IMR-90 (cell line): Measurements from ENCODE around the gene MT1X. TPM values are rescaled to one million over a fixed set of nuclear protein-coding genes. Genes with fewer than 3 reads are reported as not detected.

Experiments
- ATAC-seq: fragments of 200-7000 bp; cut with Tn5 transposase; 2 replicates; pipeline ENCODE4 v1.9.1; 2020; ENCODE audit warnings: low read depth, mild to moderate bottlenecking, moderate library complexity
- BruUV-seq: library from RNA; stranded (reverse); fragments of 400-500 nt; replicated peaks from 2 replicates; lab custom pipeline; 2021; lab: Mats Ljungman, UMichigan
- CTCF ChIA-PET: fragments of 300-600 bp; formaldehyde crosslinking; extraction: SDS; loops from one replicate; lab custom pipeline; 2021; ENCODE audit warnings: antibody characterized with exemption; lab: Yijun Ruan, JAX
- POLR2A ChIA-PET: fragments of 300-600 bp; sonication (Branson Sonifier 250); formaldehyde crosslinking; loops from one replicate; lab custom pipeline; 2022; ENCODE audit warnings: antibody characterized with exemption; ENCODE audit not compliant: unreplicated experiment; lab: Charles Lee
- DNase-seq: peaks from one replicate; pipeline ENCODE4 v3.0.0; 2013
- H2AFZ ChIP-seq: replicated peaks from 2 replicates; pipeline ENCODE3; 2013; ENCODE audit warnings: low read length, mild to moderate bottlenecking; ENCODE audit not compliant: poor library complexity
- H2AK5ac ChIP-seq: 2 replicates; pipeline ENCODE4 v1.6.1; 2013; ENCODE audit warnings: low read depth, low read length, inconsistent platforms
- H2AK9ac ChIP-seq: replicated peaks from 2 replicates; pipeline ENCODE3; 2013; ENCODE audit warnings: mild to moderate bottlenecking, low read depth, low read length, moderate library complexity; ENCODE audit not compliant: poor library complexity
- H2BK120ac ChIP-seq: 2 replicates; pipeline ENCODE4 v1.6.1; 2013; ENCODE audit warnings: low read depth, low read length, inconsistent platforms
- H2BK15ac ChIP-seq: 3 replicates; pipeline ENCODE4 v1.6.1; 2013; ENCODE audit warnings: low read depth, low read length, inconsistent platforms
- H2BK20ac ChIP-seq: 2 replicates; pipeline ENCODE4 v1.6.1; 2013; ENCODE audit warnings: low read depth, mild to moderate bottlenecking, inconsistent platforms, low read length, moderate library complexity
- H2BK5ac ChIP-seq: 2 replicates; pipeline ENCODE4 v1.6.1; 2013; ENCODE audit warnings: mild to moderate bottlenecking, low read depth, low read length, inconsistent platforms; ENCODE audit not compliant: poor library complexity, severe bottlenecking
- H3K14ac ChIP-seq: replicated peaks from 2 replicates; pipeline ENCODE4 v1.6.1; 2013; ENCODE audit warnings: low read depth, low read length, inconsistent platforms
- H3K18ac ChIP-seq: 2 replicates; pipeline ENCODE4 v1.6.1; 2013; ENCODE audit warnings: low read depth, low read length, control low read depth
- H3K23ac ChIP-seq: 2 replicates; pipeline ENCODE4 v1.6.1; 2013; ENCODE audit warnings: low read depth, low read length, inconsistent platforms
- H3K27ac ChIP-seq: 2 replicates; pipeline ENCODE4 v1.5.1; 2013; ENCODE audit warnings: mild to moderate bottlenecking, control low read depth, low read length; ENCODE audit not compliant: insufficient read depth
- H3K27me3 ChIP-seq: 2 replicates; pipeline ENCODE4 v1.6.1; 2013; ENCODE audit warnings: low read length; ENCODE audit not compliant: control insufficient read depth, insufficient read depth
- H3K36me3 ChIP-seq: 2 replicates; pipeline ENCODE4 v1.6.1; 2013; ENCODE audit warnings: low read length, mixed read lengths; ENCODE audit not compliant: control insufficient read depth, insufficient read depth
- H3K4ac ChIP-seq: 2 replicates; pipeline ENCODE4 v1.6.1; 2013; ENCODE audit warnings: low read depth, low read length, inconsistent platforms
- H3K4me1 ChIP-seq: 2 replicates; pipeline ENCODE4 v1.6.1; 2013; ENCODE audit warnings: low read length, mixed read lengths; ENCODE audit not compliant: control insufficient read depth, insufficient read depth
- H3K4me2 ChIP-seq: 2 replicates; pipeline ENCODE4 v1.6.1; 2013; ENCODE audit warnings: low read depth, mild to moderate bottlenecking, control low read depth, low read length, moderate library complexity
- H3K4me3 ChIP-seq: 2 replicates; pipeline ENCODE4 v1.5.1; 2013; ENCODE audit warnings: low read depth, mild to moderate bottlenecking, control low read depth, low read length, moderate library complexity; ENCODE audit not compliant: insufficient read depth
- H3K56ac ChIP-seq: 2 replicates; pipeline ENCODE4 v1.6.1; 2013; ENCODE audit warnings: low read length, inconsistent platforms; ENCODE audit not compliant: insufficient read depth; ENCODE audit errors: extremely low read depth
- H3K79me1 ChIP-seq, 2 experiments: 2 replicates each; pipeline ENCODE4 v1.6.1; 2013; ENCODE audit warnings: low read length in 2 of 2, inconsistent platforms in 1 of 2, low read depth in 1 of 2
- H3K9ac ChIP-seq: 2 replicates; pipeline ENCODE4 v1.6.1; 2013; ENCODE audit warnings: low read depth, low read length, control low read depth
- H3K9me1 ChIP-seq: 2 replicates; pipeline ENCODE4 v1.6.1; 2013; ENCODE audit warnings: low read length, inconsistent platforms; ENCODE audit not compliant: insufficient read depth
- H3K9me3 ChIP-seq: 2 replicates; pipeline ENCODE4 v1.6.1; 2013; ENCODE audit warnings: low read length; ENCODE audit not compliant: control insufficient read depth, insufficient read depth
- H4K20me1 ChIP-seq: 2 replicates; pipeline ENCODE4 v1.6.1; 2013; ENCODE audit warnings: low read length, inconsistent platforms; ENCODE audit not compliant: insufficient read depth
- H4K5ac ChIP-seq: 2 replicates; pipeline ENCODE4 v1.6.1; 2013; ENCODE audit warnings: mild to moderate bottlenecking, low read depth, low read length, control low read depth
- H4K8ac ChIP-seq, 2 experiments: 2 replicates each; pipeline ENCODE4 v1.6.1; 2013; ENCODE audit warnings: low read depth in 2 of 2, low read length in 2 of 2, control low read depth in 1 of 2, inconsistent platforms in 1 of 2
- H4K91ac ChIP-seq: 2 replicates; pipeline ENCODE4 v1.6.1; 2013; ENCODE audit warnings: low read depth, low read length, inconsistent platforms; ENCODE audit not compliant: insufficient read depth
- BHLHE40 ChIP-seq: fragments of 150-350 bp; IDR thresholded peaks from 2 replicates; pipeline ENCODE4 v1.6.1; 2016; ENCODE audit warnings: mild to moderate bottlenecking, low read depth, low read length
- CEBPB ChIP-seq: IDR thresholded peaks from 2 replicates; pipeline ENCODE4 v1.6.1; 2012; ENCODE audit warnings: low read depth, low read length, improper control_type of control experiment
- CHD1 ChIP-seq: IDR thresholded peaks from 2 replicates; pipeline ENCODE4 v1.6.1; 2012; ENCODE audit warnings: low read depth, low read length, improper control_type of control experiment
- ELK1 ChIP-seq: fragments of 150-350 bp; IDR thresholded peaks from 2 replicates; pipeline ENCODE4 v1.6.1; 2016; ENCODE audit warnings: low read depth, mild to moderate bottlenecking, low read length, moderate library complexity, borderline replicate concordance
- FOS ChIP-seq: fragments of 150-350 bp; IDR thresholded peaks from 2 replicates; pipeline ENCODE4 v1.6.1; 2016; ENCODE audit warnings: low read depth, low read length
- MAFK ChIP-seq: IDR thresholded peaks from 2 replicates; pipeline ENCODE4 v1.6.1; 2012; ENCODE audit warnings: low read depth, low read length, improper control_type of control experiment
- MAZ ChIP-seq: IDR thresholded peaks from 2 replicates; pipeline ENCODE4 v1.6.1; 2012; ENCODE audit warnings: low read depth, mild to moderate bottlenecking, low read length, improper control_type of control experiment, moderate library complexity, borderline replicate concordance
- MXI1 ChIP-seq: IDR thresholded peaks from 2 replicates; pipeline ENCODE4 v1.6.1; 2012; ENCODE audit warnings: low read depth, mild to moderate bottlenecking, low read length, moderate library complexity, borderline replicate concordance
- NFE2L2 ChIP-seq: fragments of 150-350 bp; IDR thresholded peaks from 2 replicates; pipeline ENCODE4 v1.6.1; 2016; ENCODE audit warnings: low read depth, mild to moderate bottlenecking, low read length
- POLR2A ChIP-seq: IDR thresholded peaks from 2 replicates; pipeline ENCODE4 v1.6.1; 2012; ENCODE audit warnings: mild to moderate bottlenecking, low read depth, low read length
- RAD21 ChIP-seq: IDR thresholded peaks from 2 replicates; pipeline ENCODE4 v1.6.1; 2012; ENCODE audit warnings: low read length, improper control_type of control experiment
- RCOR1 ChIP-seq: IDR thresholded peaks from 2 replicates; pipeline ENCODE4 v1.6.1; 2012; ENCODE audit warnings: mild to moderate bottlenecking, low read length, improper control_type of control experiment; ENCODE audit not compliant: insufficient replicate concordance
- RFX5 ChIP-seq: IDR thresholded peaks from 2 replicates; pipeline ENCODE4 v1.8.0; 2012; ENCODE audit warnings: low read depth, mild to moderate bottlenecking, low read length, moderate library complexity
- SMC3 ChIP-seq: fragments of 150-350 bp; IDR thresholded peaks from 2 replicates; pipeline ENCODE4 v1.6.1; 2016; ENCODE audit warnings: low read depth, mild to moderate bottlenecking, antibody characterized with exemption, low read length, moderate library complexity
- USF2 ChIP-seq: fragments of 150-350 bp; IDR thresholded peaks from 2 replicates; pipeline ENCODE4 v1.6.1; 2017; ENCODE audit warnings: mild to moderate bottlenecking, antibody characterized with exemption, low read length, low read depth
- WGBS, 2 experiments: methylation state at CpG; one replicate each; pipeline versions ENCODE4 v1.1.5 to v1.1.7; 2013; ENCODE audit warnings: missing lambda C conversion rate in 2 of 2; ENCODE audit not compliant: insufficient read length in 1 of 2; ENCODE audit errors: extremely low coverage in 2 of 2; 5-methylcytosine and 5-hydroxymethylcytosine counted together
- dilution Hi-C: fragments of 300-500 bp; cut with HindIII; formaldehyde crosslinking; loops from one replicate; pipeline ENCODE4 v1.14.3; 2018; ENCODE audit warnings: low sequenced_read_pairs; ENCODE audit not compliant: unreplicated experiment
- in situ Hi-C: fragments of 300-500 bp; cut with MboI; formaldehyde crosslinking; loops from 3 replicates; pipeline ENCODE4 v1.14.3; 2019; ENCODE audit warnings: low sequenced_read_pairs, inconsistent platforms, mixed read lengths
- intact Hi-C: fragments of 100-400 bp; cut with micrococcal nuclease; formaldehyde crosslinking; loops from 2 replicates; pipeline ENCODE4 v1.10.0; 2022
- polyA plus RNA-seq, 3 experiments: library from polyadenylated mRNA; depleted of rRNA; stranded (reverse); fragments of >200 nt; gene quantifications; 2 replicates each; pipeline ENCODE4 v1.2.3, GENCODE V29; 2012; ENCODE audit warnings: low replicate concordance in 1 of 3
- total RNA-seq: library from RNA; depleted of rRNA; stranded (reverse); fragments of >200 nt; gene quantifications from 2 replicates; pipeline ENCODE4 v1.2.3, GENCODE V29; 2012

MT1X gene
- total and polyA plus RNA-seq, 2 of the 4 experiments (the other 2 are of a cell fraction), result 5.6 to 170 TPM

GRCh38 chr16:56684256-56684925, 2.1 kb downstream of the MT1X start:
- Histone ChIP-seq H3K4me3 (no peak overlapping the region), H4K8ac (no peak overlapping the region), H3K9ac (no peak overlapping the region), H2AK5ac (no peak overlapping the region), H3K4ac (no peak overlapping the region), H3K36me3 (no peaks in the 10 kb centered on the region; the same call in 1 of the 2 replicates), H2BK120ac (no peak overlapping the region), H3K14ac (no peak overlapping the region), H3K79me1 (peaks cover 3% of the 10 kb centered on the region in 2 experiments; a peak in 1 of 4 replicates), H4K5ac (no peak overlapping the region), H2BK15ac (no peak overlapping the region), H3K9me1 (no peaks in the 10 kb centered on the region), H3K23ac (no peak overlapping the region), H3K9me3 (peaks cover 3% of the 10 kb centered on the region; the same call in 1 of the 2 replicates), H4K91ac (no peak overlapping the region), H3K18ac (no peak overlapping the region), H2BK20ac (no peak overlapping the region), H3K4me2 (no peak overlapping the region), H3K27me3 (no peaks in the 10 kb centered on the region), H2AFZ (no peak overlapping the region), H2BK5ac (no peak overlapping the region), H3K4me1 (peaks cover 7% of the 10 kb centered on the region; the same call in 1 of the 2 replicates), H4K20me1 (no peaks in the 10 kb centered on the region), H3K56ac (no peak overlapping the region), H3K27ac (no peak overlapping the region), H2AK9ac (no peak overlapping the region)
- ATAC-seq, result no peak
- ChIA-PET POLR2A (no interaction called here), CTCF (interaction anchor here (1.4 kb wide), 1 partner anchor 17 kb away, joined by 4 read pairs; no protein-coding TSS in a partner anchor)
- intact Hi-C loops, result loop anchor here (5.0 kb wide), 2 partner anchors 57 to 77 kb away; partner anchors contain the start of genes MT1E and MT2A
- dilution Hi-C loops, result no loop called here
- TF ChIP-seq RCOR1 (no peak), NFE2L2 (no peak), MXI1 (no peak), RAD21 (no peak), CEBPB (no peak), RFX5 (no peak), MAFK (no peak), FOS (no peak), MAZ (no peak), SMC3 (no peak), USF2 (no peak), BHLHE40 (no peak), CHD1 (no peak), ELK1 (no peak), POLR2A (no peak)
- in situ Hi-C loops, result no loop called here
- BruUV-seq, result no TSS peak
- WGBS, 2 experiments, result 83% methylated on average over 1 of the region's 4 CpGs; no CpG with 5 or more reads in 1 of the 2 experiments
- DNase-seq, result no peak
